Measurements from ENCODE around the gene VKORC1. TPM values are rescaled to one million over a fixed set of nuclear protein-coding genes. Genes with fewer than 3 reads are reported as not detected.
A peak's percentile ranks its signal among the peaks of the same experiment; 100 is the strongest.

The VKORC1 gene
- total and polyA plus RNA-seq, 4 donors = 29.9 to 519 (median 263) TPM

GRCh38 chr16:31043898-31044481 is 50.6 kb downstream of the VKORC1 start:
- TF ChIP-seq, protein P1, sequence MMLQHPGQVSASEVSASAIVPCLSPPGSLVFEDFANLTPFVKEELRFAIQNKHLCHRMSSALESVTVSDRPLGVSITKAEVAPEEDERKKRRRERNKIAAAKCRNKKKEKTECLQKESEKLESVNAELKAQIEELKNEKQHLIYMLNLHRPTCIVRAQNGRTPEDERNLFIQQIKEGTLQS (IDR thresholded peaks at IDR 0.05) = no peak
- TF ChIP-seq MAX (IDR thresholded peaks at IDR 0.05) (no peak), RAD21 (IDR thresholded peaks at IDR 0.05) (no peak), EGR1 (IDR thresholded peaks at IDR 0.05; ENCODE audit: low read depth in 2 of 2) (no peak), GABPA (IDR thresholded peaks at IDR 0.05 in 1 of 2, conservative IDR thresholded peaks at IDR 0.05 in 1 of 2) (no peak), HNF4A (conservative IDR thresholded peaks at IDR 0.05) (peak; percentile 48 to 68), YY1 (IDR thresholded peaks at IDR 0.05) (no peak)
- Histone ChIP-seq H3K27me3 (ENCODE audit: control insufficient read depth in 4 of 4, insufficient read depth in 4 of 4, low read length in 3 of 4) (no peaks in the 10 kb centered on the region), H3K9me3 (ENCODE audit: control insufficient read depth in 4 of 4, low read length in 3 of 4) (no peaks in the 10 kb centered on the region), H3K4me3 (ENCODE audit: low read depth in 1 of 3, low read length in 3 of 3) (no peak overlapping the region), H3K4me1 (ENCODE audit: control insufficient read depth in 4 of 4, insufficient read depth in 4 of 4, low read length in 3 of 4) (peaks cover 0 to 6% (median 0%) of the 10 kb centered on the region in 4 donors), H3K27ac (ENCODE audit: low read depth in 1 of 2, low read length in 2 of 2) (no peak overlapping the region), H3K9ac (ENCODE audit: low read depth in 1 of 2, low read length in 2 of 2) (no peak overlapping the region), H3K36me3 (ENCODE audit: control insufficient read depth in 4 of 4, insufficient read depth in 3 of 4, low read depth in 1 of 4, low read length in 3 of 4) (peaks cover 11 to 33% (median 17%) of the 10 kb centered on the region in 4 donors)
- no peak for DNase-seq (ENCODE audit: low spot score)
- 78% methylated on average over 4 of the region's 4 CpGs for WGBS

GRCh38 chr16:31043352-31043751 is 51.2 kb downstream of the VKORC1 start:
- Histone ChIP-seq H3K4me3 (ENCODE audit: low read depth in 1 of 3, low read length in 3 of 3) (no peak overlapping the region), H3K27ac (ENCODE audit: low read depth in 1 of 2, low read length in 2 of 2) (no peak overlapping the region), H3K4me1 (ENCODE audit: control insufficient read depth in 4 of 4, insufficient read depth in 4 of 4, low read length in 3 of 4) (peaks cover 0 to 6% (median 0%) of the 10 kb centered on the region in 4 donors), H3K27me3 (ENCODE audit: control insufficient read depth in 4 of 4, insufficient read depth in 4 of 4, low read length in 3 of 4) (no peaks in the 10 kb centered on the region), H3K9ac (ENCODE audit: low read depth in 1 of 2, low read length in 2 of 2) (no peak overlapping the region), H3K36me3 (ENCODE audit: control insufficient read depth in 4 of 4, insufficient read depth in 3 of 4, low read depth in 1 of 4, low read length in 3 of 4) (peaks cover 17 to 39% (median 22%) of the 10 kb centered on the region in 4 donors), H3K9me3 (ENCODE audit: control insufficient read depth in 4 of 4, low read length in 3 of 4) (no peaks in the 10 kb centered on the region)
- no peak for TF ChIP-seq YY1 (IDR thresholded peaks at IDR 0.05)
- no peak for TF ChIP-seq FOXA2 (IDR thresholded peaks at IDR 0.05)
- no peak for TF ChIP-seq HNF4A (conservative IDR thresholded peaks at IDR 0.05)
- no peak for TF ChIP-seq JUND (IDR thresholded peaks at IDR 0.05)
- TF ChIP-seq HNF4G (IDR thresholded peaks at IDR 0.05) = no peak
- TF ChIP-seq TAF1 (conservative IDR thresholded peaks at IDR 0.05) = no peak
- WGBS = 96% methylated on average over 1 of the region's 1 CpG
- DNase-seq (ENCODE audit: low spot score) = no peak

- 93% methylated on average over 10 of the region's 10 CpGs for WGBS
- Histone ChIP-seq H3K9me3 (ENCODE audit: control insufficient read depth in 4 of 4, low read length in 3 of 4) (no peaks in the 10 kb centered on the region), H3K27me3 (ENCODE audit: control insufficient read depth in 4 of 4, insufficient read depth in 4 of 4, low read length in 3 of 4) (no peaks in the 10 kb centered on the region), H3K4me3 (ENCODE audit: low read depth in 1 of 3, low read length in 3 of 3) (no peak overlapping the region), H3K9ac (ENCODE audit: low read depth in 1 of 2, low read length in 2 of 2) (no peak overlapping the region), H3K27ac (ENCODE audit: low read depth in 1 of 2, low read length in 2 of 2) (no peak overlapping the region), H3K4me1 (ENCODE audit: control insufficient read depth in 4 of 4, insufficient read depth in 4 of 4, low read length in 3 of 4) (peaks cover 0 to 6% (median 0%) of the 10 kb centered on the region in 4 donors), H3K36me3 (ENCODE audit: control insufficient read depth in 4 of 4, insufficient read depth in 3 of 4, low read depth in 1 of 4, low read length in 3 of 4) (peaks cover 20 to 44% (median 26%) of the 10 kb centered on the region in 4 donors)
- DNase-seq (ENCODE audit: low spot score) = no peak
- TF ChIP-seq HNF4G (IDR thresholded peaks at IDR 0.05) (no peak), REST (IDR thresholded peaks at IDR 0.05) (no peak), CTCF (IDR thresholded peaks at IDR 0.05; ENCODE audit: low read depth, low read length, missing input control) (no peak), YY1 (IDR thresholded peaks at IDR 0.05) (no peak), FOXA2 (IDR thresholded peaks at IDR 0.05) (no peak), RAD21 (IDR thresholded peaks at IDR 0.05) (no peak), GABPA (IDR thresholded peaks at IDR 0.05 in 1 of 2, conservative IDR thresholded peaks at IDR 0.05 in 1 of 2) (no peak), EGR1 (IDR thresholded peaks at IDR 0.05; ENCODE audit: low read depth in 2 of 2) (no peak), HNF4A (conservative IDR thresholded peaks at IDR 0.05) (no peak), MAX (IDR thresholded peaks at IDR 0.05) (no peak), RXRA (IDR thresholded peaks at IDR 0.05) (no peak), NR2F2 (IDR thresholded peaks at IDR 0.05) (no peak), TAF1 (conservative IDR thresholded peaks at IDR 0.05) (no peak), JUND (IDR thresholded peaks at IDR 0.05) (no peak), SP1 (IDR thresholded peaks at IDR 0.05) (no peak), FOXA1 (IDR thresholded peaks at IDR 0.05) (no peak)
- TF ChIP-seq, protein P1 (IDR thresholded peaks at IDR 0.05) = no peak
- TF ChIP-seq, protein P2, sequence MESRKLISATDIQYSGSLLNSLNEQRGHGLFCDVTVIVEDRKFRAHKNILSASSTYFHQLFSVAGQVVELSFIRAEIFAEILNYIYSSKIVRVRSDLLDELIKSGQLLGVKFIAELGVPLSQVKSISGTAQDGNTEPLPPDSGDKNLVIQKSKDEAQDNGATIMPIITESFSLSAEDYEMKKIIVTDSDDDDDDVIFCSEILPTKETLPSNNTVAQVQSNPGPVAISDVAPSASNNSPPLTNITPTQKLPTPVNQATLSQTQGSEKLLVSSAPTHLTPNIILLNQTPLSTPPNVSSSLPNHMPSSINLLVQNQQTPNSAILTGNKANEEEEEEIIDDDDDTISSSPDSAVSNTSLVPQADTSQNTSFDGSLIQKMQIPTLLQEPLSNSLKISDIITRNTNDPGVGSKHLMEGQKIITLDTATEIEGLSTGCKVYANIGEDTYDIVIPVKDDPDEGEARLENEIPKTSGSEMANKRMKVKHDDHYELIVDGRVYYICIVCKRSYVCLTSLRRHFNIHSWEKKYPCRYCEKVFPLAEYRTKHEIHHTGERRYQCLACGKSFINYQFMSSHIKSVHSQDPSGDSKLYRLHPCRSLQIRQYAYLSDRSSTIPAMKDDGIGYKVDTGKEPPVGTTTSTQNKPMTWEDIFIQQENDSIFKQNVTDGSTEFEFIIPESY (IDR thresholded peaks at IDR 0.05) = no peak
These were observed 51.7 kb downstream of the VKORC1 start for GRCh38 chr16:31042866-31043265.

All from liver (tissue), 9 donors.